HG03025 (cell line): ENCODE results near the gene DOCK7.
"Not testable (repeated sequence)": the region's sequence is repeated elsewhere in the genome, so short reads cannot be mapped to it uniquely, and the experiment has no call there.

ENCODE experiments used
- ATAC-seq: cut with Tn5 transposase; IDR thresholded peaks from one replicate; pipeline ENCODE4 v1.9.1; 2021; ENCODE audit warnings: mild to moderate bottlenecking, moderate library complexity; ENCODE audit not compliant: unreplicated experiment, low FRiP score

Gene DOCK7, protein sequence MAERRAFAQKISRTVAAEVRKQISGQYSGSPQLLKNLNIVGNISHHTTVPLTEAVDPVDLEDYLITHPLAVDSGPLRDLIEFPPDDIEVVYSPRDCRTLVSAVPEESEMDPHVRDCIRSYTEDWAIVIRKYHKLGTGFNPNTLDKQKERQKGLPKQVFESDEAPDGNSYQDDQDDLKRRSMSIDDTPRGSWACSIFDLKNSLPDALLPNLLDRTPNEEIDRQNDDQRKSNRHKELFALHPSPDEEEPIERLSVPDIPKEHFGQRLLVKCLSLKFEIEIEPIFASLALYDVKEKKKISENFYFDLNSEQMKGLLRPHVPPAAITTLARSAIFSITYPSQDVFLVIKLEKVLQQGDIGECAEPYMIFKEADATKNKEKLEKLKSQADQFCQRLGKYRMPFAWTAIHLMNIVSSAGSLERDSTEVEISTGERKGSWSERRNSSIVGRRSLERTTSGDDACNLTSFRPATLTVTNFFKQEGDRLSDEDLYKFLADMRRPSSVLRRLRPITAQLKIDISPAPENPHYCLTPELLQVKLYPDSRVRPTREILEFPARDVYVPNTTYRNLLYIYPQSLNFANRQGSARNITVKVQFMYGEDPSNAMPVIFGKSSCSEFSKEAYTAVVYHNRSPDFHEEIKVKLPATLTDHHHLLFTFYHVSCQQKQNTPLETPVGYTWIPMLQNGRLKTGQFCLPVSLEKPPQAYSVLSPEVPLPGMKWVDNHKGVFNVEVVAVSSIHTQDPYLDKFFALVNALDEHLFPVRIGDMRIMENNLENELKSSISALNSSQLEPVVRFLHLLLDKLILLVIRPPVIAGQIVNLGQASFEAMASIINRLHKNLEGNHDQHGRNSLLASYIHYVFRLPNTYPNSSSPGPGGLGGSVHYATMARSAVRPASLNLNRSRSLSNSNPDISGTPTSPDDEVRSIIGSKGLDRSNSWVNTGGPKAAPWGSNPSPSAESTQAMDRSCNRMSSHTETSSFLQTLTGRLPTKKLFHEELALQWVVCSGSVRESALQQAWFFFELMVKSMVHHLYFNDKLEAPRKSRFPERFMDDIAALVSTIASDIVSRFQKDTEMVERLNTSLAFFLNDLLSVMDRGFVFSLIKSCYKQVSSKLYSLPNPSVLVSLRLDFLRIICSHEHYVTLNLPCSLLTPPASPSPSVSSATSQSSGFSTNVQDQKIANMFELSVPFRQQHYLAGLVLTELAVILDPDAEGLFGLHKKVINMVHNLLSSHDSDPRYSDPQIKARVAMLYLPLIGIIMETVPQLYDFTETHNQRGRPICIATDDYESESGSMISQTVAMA (N-terminal part only)

DNA sequence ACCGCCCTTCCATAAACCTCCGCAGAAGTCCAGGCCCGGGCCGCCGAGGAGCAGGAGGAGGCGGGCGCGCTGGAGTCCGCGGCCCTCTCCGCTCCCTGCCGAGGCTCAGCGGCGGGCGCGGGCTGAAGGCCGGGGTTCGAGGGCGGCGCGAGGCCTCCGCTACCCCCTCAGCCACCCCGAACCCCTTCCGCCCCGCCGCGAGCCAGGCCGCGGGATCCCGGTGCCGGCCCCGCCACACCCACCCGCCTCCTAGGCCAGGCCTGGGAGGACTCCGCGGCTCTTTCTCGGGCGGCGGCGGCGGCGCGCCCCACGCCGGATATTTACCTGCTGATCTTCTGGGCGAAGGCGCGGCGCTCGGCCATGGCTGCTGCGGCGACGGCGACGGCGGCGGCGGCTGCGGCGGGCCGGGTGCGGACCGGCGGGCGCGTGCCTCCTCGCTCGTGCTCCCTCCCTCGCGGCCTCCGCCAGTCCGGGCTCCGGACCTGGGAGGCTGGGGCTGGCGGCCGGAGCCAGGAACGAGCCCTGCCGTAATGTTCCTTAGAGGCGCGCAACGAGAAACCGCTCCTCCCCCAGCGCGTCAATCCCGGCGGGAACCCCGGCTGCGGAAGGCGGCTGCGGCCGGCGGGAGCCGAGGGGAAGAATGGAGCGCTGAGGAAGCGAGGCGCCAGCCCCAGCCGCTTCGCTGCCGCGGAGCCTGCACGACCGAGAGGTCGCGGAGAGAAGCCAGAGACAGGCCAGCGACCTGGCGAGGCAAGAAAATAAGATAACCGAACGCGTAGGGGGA lies at the start of gene DOCK7:
DOCK7 (minus strand) TSS at position 484 of the 784 bp plus-strand sequence; CDS start at position 362, 122 bp downstream.
- peak; percentile 74 for ATAC-seq

DNA sequence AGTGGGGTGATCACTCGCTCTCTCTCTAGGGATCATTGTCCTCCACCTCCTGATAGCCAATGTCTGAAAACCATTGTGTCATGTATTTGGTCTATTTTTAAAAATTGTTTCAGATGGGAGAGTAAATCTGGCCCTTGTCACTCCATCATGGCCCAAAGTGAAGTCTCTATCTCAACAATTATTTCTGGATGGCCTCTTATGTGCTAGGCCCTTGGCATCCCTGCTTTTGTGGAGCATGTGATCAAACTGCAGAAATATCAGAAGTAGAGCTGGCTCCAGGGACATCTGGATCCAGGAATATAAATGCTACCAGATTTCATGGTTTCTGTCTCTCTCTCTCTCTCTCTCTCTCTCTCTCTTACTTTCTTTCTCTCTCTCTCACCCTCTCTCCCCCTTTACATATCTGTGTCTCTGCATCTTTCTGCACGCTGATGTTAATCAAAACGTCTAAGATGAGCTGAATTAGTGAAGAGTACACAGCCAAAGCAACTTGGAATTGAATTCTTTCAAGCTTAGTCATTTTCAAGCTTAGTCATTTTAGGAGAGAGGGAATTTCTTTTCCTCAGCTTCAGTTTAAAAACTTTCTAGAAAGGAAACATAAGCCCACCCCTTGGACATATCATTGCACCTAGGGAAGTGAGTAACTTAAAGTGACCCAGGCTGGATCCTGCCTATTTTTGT lies 47.4 kb upstream of the DOCK7 start:
- no peak for ATAC-seq

DNA sequence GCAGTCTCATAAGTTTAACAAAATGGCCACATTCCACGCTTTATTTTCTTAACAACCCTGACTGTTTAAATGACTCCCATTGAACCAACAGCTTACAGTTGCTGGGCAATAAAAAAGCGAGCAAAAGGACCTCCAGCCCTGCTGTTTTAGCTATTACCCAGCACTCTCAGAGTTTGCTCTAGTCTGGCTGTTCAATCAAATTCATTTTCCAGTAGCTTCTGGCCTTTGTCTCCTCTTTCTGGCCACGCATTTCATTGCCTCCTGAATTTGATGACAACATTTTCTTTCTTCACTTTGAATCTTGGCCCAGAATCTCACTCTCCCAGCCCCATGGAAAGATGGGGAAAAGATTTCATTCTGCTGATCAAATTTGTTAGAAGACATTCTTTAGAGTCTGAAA lies 44.1 kb upstream of the DOCK7 start:
- no peak for ATAC-seq

DNA sequence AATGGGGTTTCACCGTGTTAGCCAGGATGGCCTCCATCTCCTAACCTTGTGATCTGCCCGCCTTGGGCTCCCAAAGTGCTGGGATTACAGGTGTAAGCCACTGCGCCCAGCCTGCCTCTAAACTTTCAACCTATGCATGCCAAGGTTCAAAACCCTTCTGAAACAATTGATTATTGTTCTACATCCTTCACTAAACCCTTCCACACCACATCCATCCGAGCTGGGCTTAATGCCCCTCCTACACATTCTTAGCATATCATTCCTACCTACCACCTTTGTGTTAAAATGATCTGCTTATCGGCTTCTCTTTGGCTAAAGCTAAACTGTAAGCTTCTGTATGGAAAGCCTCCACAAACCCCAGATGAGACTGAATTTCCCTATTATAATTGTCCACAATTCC lies 40.8 kb upstream of the DOCK7 start:
- no peak for ATAC-seq

DNA sequence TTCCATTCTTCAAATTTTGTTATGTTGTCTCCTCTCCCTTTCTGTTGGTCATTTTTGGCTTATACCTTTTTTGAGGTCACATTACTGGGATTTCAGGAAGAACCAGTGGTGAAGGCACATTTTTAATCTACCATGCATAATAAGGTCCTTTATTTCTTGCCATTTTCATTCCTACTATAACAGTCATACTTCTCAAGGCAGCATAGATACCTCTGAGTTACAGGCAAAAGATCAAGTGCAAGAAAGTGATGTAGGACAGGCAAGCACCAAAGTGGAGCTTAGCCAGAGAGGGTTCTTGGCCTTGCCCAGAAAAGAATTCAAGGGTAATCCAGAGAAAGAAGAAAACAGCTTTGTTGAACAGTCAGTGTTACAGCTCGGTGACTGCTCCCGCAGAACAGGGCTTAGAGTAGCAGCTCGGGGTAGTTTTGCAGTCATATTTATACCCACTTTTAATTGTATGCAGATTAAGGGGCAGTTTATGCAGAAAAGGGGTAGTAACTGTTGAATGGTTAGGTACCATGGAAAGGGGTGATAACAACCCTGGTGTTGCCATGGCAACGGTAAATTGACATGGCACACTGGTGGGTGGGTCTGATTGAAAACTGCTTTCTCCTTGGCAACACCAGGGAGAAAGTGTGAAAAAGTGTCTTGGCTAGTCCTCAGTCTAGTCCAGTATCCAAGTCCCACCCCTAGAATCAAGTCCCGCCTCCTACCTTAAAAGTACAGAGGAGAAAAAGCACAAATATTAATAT lies 39.6 kb upstream of the DOCK7 start:
- ATAC-seq: no peak

DNA sequence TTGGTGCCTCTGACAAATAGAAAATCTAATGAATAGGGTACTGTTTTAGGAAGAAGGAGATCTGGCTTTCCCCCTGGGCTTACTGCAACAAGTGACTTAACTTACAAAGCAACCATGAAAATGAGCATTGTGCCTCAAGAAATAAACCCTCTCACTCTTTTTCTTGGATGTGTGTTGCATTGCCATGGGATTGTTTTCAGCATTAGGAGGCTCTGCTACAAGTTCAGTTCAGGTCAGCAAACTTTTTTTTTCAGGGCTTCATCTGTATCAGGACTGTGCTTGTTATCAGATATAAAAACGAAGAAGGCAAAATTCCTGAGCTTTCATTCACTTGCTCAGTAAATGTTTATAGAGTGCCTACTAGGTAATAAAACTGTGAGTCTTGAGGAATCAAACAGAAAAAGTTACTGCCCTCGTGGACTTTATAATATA lies 37.8 kb upstream of the DOCK7 start:
- no peak for ATAC-seq

DNA sequence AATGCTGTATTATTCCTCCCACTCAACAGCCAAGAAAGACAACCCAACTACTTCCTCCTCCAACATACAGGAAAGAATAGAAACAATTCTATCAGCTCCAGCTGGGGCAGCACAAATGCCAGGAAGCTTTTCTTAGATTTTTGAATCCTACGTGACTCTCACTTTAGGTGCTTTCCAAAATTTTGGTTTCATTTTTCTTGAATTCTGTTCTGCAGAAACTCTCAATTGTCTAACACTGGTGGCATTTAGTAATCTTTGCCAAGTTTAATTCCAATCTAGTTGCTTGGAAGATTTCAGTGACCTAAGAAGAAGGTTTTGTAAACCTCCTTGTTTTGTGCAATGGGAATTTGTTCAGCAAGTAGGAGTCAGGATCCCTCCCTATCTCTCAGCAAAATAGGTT lies 37.1 kb upstream of the DOCK7 start:
- no peak for ATAC-seq

DNA sequence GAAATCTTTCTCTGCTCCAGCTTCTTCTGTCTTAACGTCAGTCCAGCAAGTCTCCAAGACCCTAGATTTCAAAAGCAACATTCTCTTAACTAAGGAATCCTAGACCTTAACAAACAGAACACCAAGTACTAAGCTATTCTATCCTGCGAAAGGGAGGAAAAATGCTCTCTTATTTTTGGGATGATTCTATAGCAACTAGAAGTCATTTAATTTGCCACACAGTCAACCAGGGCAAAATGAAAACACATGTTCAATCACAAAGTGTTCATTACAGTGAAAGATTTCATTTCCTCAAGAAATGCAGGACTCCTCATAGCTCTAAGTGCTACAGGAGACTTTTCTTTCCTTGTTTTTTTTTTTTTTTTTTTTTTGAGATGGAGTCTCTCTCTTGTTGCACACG lies 36.2 kb upstream of the DOCK7 start:
- ATAC-seq: no peak

DNA sequence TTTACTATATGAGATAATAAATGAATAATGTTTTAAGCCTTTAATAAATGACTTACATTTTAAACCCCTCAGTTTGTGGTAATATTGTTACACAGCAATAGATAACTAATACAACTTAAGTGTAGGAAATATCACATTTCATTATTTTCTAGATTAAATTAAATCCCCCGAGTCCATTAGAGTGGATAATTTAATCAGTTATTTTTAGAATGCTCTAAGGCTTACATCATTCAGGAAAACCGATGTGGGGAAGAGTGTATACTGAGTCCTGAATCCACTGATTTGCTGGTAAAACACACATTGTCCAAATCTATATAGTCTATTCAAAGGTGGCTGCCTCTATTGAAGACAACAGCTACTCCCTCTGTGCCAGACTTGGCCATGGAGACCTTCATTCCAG lies 35.7 kb upstream of the DOCK7 start:
- no peak for ATAC-seq

DNA sequence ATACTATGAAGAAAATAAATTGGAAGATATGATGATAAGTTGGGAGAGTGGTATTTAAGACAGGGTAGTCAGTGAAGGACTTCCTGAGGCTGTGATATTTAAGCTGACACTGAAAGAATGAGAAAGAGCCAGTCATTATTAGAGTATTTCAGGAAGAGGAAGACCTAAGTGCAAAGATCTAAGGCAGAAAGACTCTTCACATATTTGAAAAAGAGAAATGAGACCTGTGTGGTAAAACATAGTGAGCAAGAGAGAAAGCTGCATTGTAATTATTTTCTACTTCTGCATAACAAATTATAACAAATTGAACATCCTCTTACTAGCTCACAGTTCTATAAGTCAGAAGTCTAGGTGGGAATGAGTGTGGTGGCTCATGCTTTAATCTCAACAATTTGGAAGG lies 34.6 kb upstream of the DOCK7 start:
- peak; percentile 71 for ATAC-seq

DNA sequence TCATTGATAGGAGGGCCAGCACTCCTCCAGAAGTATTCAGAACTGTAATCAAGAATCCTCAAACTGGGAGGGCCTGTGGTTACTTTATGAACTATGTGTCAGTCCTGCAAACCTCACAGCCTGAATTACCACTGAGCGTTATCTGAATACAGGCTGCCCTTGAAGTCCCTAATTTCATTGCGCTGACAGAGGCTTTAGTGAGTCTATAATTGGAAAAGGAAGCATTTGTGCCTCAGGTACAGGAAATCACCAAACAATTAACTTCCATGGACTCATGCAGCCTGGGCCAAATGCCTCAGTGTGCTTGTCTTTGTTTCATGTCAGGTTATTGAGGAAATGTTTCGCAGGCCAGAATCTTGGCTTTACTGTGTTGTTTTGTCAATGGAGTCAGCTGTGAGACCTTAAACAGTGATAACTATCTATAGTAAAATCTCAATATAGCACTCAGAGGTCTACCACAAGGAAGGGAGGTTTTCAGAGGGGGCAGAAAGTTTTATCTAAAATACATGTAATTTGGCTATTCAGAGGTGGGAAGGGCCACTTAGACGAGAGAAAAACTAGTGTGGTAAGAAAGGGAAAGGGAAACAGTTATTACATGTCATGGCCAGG lies 32.9 kb upstream of the DOCK7 start:
- ATAC-seq: no peak

DNA sequence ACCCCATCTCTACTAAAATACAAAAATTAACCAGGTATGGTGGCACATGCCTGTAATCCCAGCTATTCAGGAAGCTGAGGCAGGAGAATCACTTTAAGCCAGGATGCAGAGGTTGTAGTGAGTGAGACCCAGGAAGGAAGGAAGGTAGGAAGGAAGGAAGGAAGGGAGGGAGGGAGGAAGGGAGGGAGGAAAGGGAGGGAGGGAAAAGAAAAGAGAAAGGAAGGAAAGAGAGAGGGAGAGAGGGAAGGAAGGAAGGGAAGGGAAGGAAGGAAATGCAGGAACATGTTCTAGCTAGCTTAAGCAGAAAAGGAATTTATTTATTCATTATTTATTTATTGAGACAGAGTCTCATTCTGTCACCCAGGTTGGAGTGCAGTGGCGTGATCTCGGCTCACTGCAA lies 30.2 kb upstream of the DOCK7 start:
- not testable (repeated sequence) for ATAC-seq

DNA sequence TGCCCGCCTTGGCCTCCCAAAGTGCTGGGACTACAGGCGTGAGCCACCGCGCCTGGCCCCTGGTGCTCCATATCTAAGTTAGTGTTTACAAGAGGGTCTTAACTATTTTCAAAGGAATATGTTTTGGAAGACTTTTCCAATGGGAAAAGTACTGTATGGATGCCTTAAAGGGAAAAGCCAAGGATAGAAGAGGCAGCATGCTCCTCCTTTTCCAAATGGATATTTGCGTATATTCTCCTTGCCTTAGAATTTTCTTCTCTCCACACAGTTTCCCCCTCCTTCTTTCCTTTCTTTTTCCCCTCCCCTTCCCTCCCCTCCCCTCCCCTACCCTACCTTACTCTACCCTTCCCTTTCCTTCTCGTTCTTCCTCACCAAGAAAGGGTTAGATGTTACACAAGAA lies 29.3 kb upstream of the DOCK7 start:
- ATAC-seq: no peak

DNA sequence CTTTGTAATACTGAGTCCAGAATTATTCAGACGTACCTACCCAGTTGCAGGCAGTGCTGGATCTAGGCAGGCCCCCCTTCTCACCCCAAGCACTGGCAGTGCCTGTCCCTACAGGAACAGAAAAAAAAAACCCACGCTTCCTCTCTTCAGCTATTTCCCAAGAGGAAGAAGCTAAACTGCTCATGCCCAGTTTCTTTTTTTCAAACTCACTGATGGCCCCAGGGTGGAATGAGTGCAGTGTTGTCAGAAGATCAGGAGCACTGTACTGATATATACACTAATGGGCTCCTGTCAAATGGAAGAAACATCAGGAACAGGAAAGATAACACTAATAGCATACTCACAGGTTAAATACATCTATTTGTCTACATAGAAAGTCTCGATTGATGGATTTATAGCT lies 28.2 kb upstream of the DOCK7 start:
- ATAC-seq: no peak

DNA sequence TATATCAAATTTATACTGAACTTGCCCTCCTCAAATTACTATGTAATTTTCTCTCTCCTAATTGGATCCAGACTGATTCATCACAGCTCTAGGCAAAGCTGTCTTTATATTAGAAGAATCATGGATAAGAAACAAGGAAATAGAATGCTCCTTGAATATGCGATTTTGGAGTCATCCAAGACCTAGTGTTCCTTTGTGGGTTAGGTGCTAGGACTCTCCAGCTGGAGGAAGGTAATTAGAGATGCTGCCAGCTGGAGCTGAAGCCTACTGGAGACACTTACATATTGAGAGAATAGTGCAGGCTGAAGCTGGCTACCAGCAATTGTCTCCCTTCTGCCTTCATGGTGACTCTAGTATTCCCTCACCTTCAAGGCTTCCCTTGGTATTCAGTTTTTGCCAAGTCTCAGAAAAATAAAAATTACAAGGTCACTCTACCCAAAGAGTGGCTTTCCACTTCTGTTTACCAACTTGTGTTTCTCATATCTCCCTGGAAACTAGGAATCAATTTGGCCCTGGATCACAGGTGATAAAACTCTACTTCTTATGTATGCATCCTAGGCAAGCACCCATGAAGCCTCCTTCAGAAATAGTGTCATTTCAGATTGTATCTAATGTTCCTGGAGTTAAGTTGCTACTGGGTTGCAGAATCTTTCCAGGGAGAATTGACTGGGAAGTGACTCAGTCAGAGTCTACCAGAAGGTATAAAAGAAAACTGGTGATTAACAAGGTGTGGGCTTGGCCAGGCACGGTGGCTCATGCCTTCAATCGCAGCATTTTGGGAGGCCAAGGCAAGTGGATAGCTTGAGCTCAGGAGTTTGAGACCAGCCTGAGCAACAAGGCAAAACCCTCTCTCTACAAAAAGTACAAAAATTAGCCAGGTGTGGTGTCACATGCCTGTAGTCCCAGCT lies 24.4 kb upstream of the DOCK7 start:
- no peak for ATAC-seq

DNA sequence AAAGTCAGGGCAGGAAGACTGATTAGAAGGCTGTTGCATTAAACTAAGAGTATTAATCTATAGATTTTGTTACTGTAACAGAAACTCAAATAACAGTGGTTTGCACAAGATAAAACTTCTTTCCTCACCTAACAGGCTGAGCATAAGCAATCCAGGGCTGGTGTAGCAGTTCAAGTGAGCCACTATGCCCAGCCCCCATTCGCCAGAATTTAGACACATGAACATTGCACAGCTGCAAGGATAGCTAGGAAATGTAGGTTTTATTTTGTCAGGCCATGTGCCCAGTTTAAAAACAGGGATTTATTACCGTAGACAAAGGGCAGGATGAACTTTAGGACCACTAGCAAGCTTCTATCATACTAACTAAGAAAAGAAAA lies 19.5 kb upstream of the DOCK7 start:
- ATAC-seq: no peak

DNA sequence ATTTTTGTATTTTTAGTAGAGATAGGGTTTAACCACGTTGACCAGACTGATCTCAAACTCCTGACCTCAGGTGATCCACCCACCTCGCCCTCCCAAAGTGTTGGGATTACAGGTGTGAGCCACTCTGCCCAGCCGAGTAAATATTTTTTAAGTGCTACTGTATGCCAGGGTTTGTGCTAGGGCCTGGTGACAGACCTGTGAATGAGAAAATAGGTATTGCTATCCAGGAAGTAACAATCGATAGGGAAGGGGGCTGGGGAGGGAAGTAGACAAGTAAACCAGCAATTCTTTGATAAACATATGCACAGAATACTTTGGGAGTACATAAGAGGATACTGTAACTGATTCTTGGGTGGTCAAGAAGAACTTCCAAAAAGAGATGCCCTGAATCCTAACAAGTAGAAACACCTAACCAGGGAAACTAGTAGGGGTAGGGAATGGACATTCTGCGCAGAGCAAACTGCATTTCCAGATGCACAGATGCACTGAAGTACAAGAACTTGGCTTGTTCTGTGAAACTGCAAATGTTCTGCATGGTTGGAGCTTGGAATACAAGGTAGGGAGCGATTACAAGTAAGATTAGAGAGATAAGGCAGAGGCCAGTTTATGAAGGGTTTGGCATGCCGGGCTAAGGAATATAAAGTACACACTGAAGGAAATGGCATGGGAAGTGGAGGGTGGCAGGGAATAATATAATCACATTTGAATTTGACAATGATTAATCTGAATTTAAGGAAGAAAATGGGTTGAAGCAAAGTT lies 19.0 kb upstream of the DOCK7 start:
- ATAC-seq: no peak
